ENCODE results near the gene F2R. TPM values are rescaled to one million over a fixed set of nuclear protein-coding genes. Genes with fewer than 3 reads are reported as not detected.

The F2R gene
- total and polyA plus RNA-seq, 9 of the 15 experiments (the other 6 are each of a cell fraction or from before 2014, with no cell fraction given) = 4.0 to 34.7 (median 15.1) TPM

DNA sequence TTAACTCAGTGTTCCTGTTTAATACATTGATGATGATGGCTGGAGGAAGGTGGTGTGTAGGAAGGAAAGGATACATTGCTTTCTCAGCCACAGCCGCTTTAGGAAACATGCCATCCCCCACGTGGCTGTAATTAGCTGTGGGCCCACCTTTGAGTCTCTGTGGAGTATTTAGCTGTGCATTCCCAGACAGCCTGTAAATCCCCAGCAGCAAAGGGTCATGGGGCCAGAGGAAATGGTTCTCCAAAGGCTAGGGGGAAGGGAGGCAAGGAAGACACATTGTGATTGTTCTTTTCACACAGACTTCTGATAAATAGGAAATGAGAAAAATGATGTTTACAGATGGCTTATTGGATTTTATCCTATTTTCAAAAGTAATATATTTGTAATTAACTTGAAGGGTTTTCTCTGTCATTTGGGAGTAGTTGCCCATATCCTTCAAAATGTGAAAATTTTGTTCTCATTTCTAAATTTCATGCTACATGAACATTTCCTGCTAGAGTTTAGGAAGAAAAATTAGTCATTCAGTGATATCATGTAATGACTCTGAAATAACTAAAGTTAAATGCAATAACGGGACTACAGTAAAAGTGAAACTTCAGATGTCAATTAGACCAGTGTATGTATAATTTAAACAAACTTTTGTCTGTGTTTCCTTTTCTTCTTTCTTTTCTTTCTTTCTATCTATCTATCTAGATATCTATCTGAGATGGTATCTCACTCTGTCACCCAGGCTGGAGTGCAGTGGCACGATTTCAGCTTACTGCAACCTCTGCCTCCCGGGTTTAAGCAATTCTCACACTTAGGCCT is 24.3 kb upstream of the F2R start:
- no peak overlapping the region for H3K9ac ChIP-seq (ENCODE audit: insufficient read depth in 1 of 2, low read depth in 2 of 2, low read length in 2 of 2)
- ChIA-PET POLR2A (interaction anchor here (0.6 to 1.6 kb wide), 4 partner anchors 11 to 130 kb away, joined by 3 to 5 read pairs (median 4); no protein-coding TSS in a partner anchor), CTCF (ENCODE audit: low intra/inter-chr PET ratio) (no interaction called here)
- H3K27me3 ChIP-seq (ENCODE audit: control insufficient read depth in 2 of 2, insufficient read depth in 2 of 2, low read length in 2 of 2) = no peaks in the 10 kb centered on the region
- peaks cover 0 to 6% of the 10 kb centered on the region in 2 experiments; a peak in 2 of 5 replicates for H3K4me1 ChIP-seq (replicated peaks in 1 of 2; ENCODE audit: control insufficient read depth in 2 of 2, insufficient read depth in 2 of 2, low read length in 2 of 2)
- WGBS (ENCODE audit: insufficient coverage, low coverage, missing lambda C conversion rate) = 46% methylated on average over 5 of the region's 5 CpGs
- no peaks in the 10 kb centered on the region for H4K20me1 ChIP-seq (replicated peaks; ENCODE audit: control insufficient read depth, insufficient read depth, low read length)
- no peak for FAIRE-seq
- H3K36me3 ChIP-seq (ENCODE audit: control insufficient read depth, insufficient read depth, low read length) = no peaks in the 10 kb centered on the region
- no peak overlapping the region for H3K4me3 ChIP-seq
- no peaks in the 10 kb centered on the region for H3K9me3 ChIP-seq (replicated peaks; ENCODE audit: control insufficient read depth, insufficient read depth, low read depth, low read length)
- H3K4me2 ChIP-seq (ENCODE audit: insufficient read depth, low read length) = no peak overlapping the region
- H3K9me1 ChIP-seq (ENCODE audit: control insufficient read depth, insufficient read depth, low read length) = no peaks in the 10 kb centered on the region
- no TSS peak for BruUV-seq (replicated peaks)
- no peak overlapping the region for H2AFZ ChIP-seq (ENCODE audit: low read depth, low read length)
- DNase-seq (ENCODE audit: extremely low read depth in 1 of 4, low spot score in 3 of 4) = no peak
- TF ChIP-seq ZNF239 (CRISPR knock-in tag; IDR thresholded peaks at IDR 0.05) (no peak), TGIF2 (CRISPR knock-in tag; IDR thresholded peaks at IDR 0.05) (no peak), MECOM (CRISPR knock-in tag; IDR thresholded peaks at IDR 0.05) (no peak)
- TF ChIP-seq, protein P1, sequence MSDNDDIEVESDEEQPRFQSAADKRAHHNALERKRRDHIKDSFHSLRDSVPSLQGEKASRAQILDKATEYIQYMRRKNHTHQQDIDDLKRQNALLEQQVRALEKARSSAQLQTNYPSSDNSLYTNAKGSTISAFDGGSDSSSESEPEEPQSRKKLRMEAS (CRISPR knock-in tag; IDR thresholded peaks at IDR 0.05) = 0 out of 2 replicates have a peak, but pooled peaks have one; percentile 16
- intact Hi-C loops (cut with micrococcal nuclease) (no loop called here), in situ Hi-C loops (cut with MboI) (no loop called here)
- no peak for ATAC-seq
- no peaks in the 10 kb centered on the region for H3K79me2 ChIP-seq (ENCODE audit: control insufficient read depth, insufficient read depth, low read length)
- H3K27ac ChIP-seq (ENCODE audit: extremely low read depth, low read depth, low read length) = no peak overlapping the region

DNA sequence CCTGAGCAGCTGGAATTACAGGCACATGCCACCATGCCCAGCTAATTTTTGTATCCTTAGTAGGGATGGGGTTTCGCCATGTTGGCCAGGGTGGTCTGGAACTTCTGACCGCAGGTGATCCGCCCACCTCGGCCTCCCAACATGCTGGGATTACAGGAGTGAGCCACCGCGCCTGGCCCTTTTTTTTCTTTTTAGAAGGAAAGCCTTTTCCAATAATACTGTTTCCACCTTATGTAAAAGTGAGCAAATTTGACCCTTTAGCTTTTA is 23.7 kb upstream of the F2R start:
- DNase-seq (ENCODE audit: extremely low read depth in 1 of 4, low spot score in 3 of 4) (no peak), ATAC-seq (no peak), FAIRE-seq (no peak)
- H3K9me3 ChIP-seq (replicated peaks; ENCODE audit: control insufficient read depth, insufficient read depth, low read depth, low read length) = no peaks in the 10 kb centered on the region
- BruUV-seq (replicated peaks) = no TSS peak
- peaks cover 0 to 6% of the 10 kb centered on the region in 2 experiments; a peak in 3 of 5 replicates for H3K4me1 ChIP-seq (replicated peaks in 1 of 2; ENCODE audit: control insufficient read depth in 2 of 2, insufficient read depth in 2 of 2, low read length in 2 of 2)
- H3K4me3 ChIP-seq = no peak overlapping the region
- no peaks in the 10 kb centered on the region for H3K9me1 ChIP-seq (ENCODE audit: control insufficient read depth, insufficient read depth, low read length)
- CTCF ChIA-PET (ENCODE audit: low intra/inter-chr PET ratio) = no interaction called here
- TF ChIP-seq, protein P2, sequence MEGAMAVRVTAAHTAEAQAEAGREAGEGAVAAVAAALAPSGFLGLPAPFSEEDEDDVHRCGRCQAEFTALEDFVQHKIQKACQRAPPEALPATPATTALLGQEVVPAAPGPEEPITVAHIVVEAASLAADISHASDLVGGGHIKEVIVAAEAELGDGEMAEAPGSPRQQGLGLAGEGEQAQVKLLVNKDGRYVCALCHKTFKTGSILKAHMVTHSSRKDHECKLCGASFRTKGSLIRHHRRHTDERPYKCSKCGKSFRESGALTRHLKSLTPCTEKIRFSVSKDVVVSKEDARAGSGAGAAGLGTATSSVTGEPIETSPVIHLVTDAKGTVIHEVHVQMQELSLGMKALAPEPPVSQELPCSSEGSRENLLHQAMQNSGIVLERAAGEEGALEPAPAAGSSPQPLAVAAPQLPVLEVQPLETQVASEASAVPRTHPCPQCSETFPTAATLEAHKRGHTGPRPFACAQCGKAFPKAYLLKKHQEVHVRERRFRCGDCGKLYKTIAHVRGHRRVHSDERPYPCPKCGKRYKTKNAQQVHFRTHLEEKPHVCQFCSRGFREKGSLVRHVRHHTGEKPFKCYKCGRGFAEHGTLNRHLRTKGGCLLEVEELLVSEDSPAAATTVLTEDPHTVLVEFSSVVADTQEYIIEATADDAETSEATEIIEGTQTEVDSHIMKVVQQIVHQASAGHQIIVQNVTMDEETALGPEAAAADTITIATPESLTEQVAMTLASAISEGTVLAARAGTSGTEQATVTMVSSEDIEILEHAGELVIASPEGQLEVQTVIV (CRISPR knock-in tag; IDR thresholded peaks at IDR 0.05; ENCODE audit: borderline replicate concordance) = no peak
- no peak overlapping the region for H3K4me2 ChIP-seq (ENCODE audit: insufficient read depth, low read length)
- no peaks in the 10 kb centered on the region for H3K27me3 ChIP-seq (ENCODE audit: control insufficient read depth in 2 of 2, insufficient read depth in 2 of 2, low read length in 2 of 2)
- 92% methylated on average over 6 of the region's 6 CpGs for WGBS (ENCODE audit: insufficient coverage, low coverage, missing lambda C conversion rate)
- intact Hi-C loops (cut with micrococcal nuclease) (no loop called here), in situ Hi-C loops (cut with MboI) (no loop called here)
- no peak overlapping the region for H3K9ac ChIP-seq (ENCODE audit: insufficient read depth in 1 of 2, low read depth in 2 of 2, low read length in 2 of 2)
- POLR2A ChIA-PET = interaction anchor here (0.7 to 1.6 kb wide), 4 partner anchors 12 to 24 kb away, joined by 3 to 5 read pairs (median 4); no protein-coding TSS in a partner anchor
- no peak overlapping the region for H3K27ac ChIP-seq (ENCODE audit: extremely low read depth, low read depth, low read length)
- no peaks in the 10 kb centered on the region for H3K79me2 ChIP-seq (ENCODE audit: control insufficient read depth, insufficient read depth, low read length)
- H3K36me3 ChIP-seq (ENCODE audit: control insufficient read depth, insufficient read depth, low read length) = no peaks in the 10 kb centered on the region
- no peak overlapping the region for H2AFZ ChIP-seq (ENCODE audit: low read depth, low read length)
- no peaks in the 10 kb centered on the region for H4K20me1 ChIP-seq (replicated peaks; ENCODE audit: control insufficient read depth, insufficient read depth, low read length)
